Spinal cord (tissue), 10 donors: ENCODE measurements around the gene GCK. TPM values are rescaled to one million over a fixed set of nuclear protein-coding genes. Genes with fewer than 3 reads are reported as not detected.

Experiments
- DNase-seq, 6 donors: peaks; one replicate each; pipeline versions ENCODE4 v3.0.0 to v3.0.0-alpha.2; 2013 to 2015; ENCODE audit warnings: low spot score in 6 of 6, low read depth in 4 of 6
- H3K27ac ChIP-seq: one replicate; pipeline ENCODE4 v1.5.1; 2013; ENCODE audit warnings: low read depth, low read length, control low read depth
- H3K27me3 ChIP-seq: one replicate; pipeline ENCODE4 v1.6.1; 2013; ENCODE audit warnings: low read length; ENCODE audit not compliant: control insufficient read depth, insufficient read depth
- H3K36me3 ChIP-seq: one replicate; pipeline ENCODE4 v1.6.1; 2013; ENCODE audit warnings: low read length; ENCODE audit not compliant: control insufficient read depth, insufficient read depth
- H3K4me1 ChIP-seq: one replicate; pipeline ENCODE4 v1.6.1; 2013; ENCODE audit warnings: low read length; ENCODE audit not compliant: control insufficient read depth, insufficient read depth
- H3K4me3 ChIP-seq: one replicate; pipeline ENCODE4 v1.5.1; 2013; ENCODE audit warnings: low read depth, low read length, control low read depth
- H3K9me3 ChIP-seq: one replicate; pipeline ENCODE4 v1.6.1; 2013; ENCODE audit warnings: low read length; ENCODE audit not compliant: control insufficient read depth, insufficient read depth
- WGBS: methylation state at CpG from one replicate; pipeline ENCODE4 v1.1.5; 2013; ENCODE audit warnings: missing lambda C conversion rate; ENCODE audit not compliant: insufficient coverage; 5-methylcytosine and 5-hydroxymethylcytosine counted together
- polyA plus RNA-seq, 2 donors: library from polyadenylated mRNA; unstranded; fragments of 120-200 nt; gene quantifications; one replicate each; pipeline ENCODE4 v1.2.1, GENCODE V29; 2013; ENCODE audit not compliant: insufficient read length in 2 of 2
- total RNA-seq, 2 donors: library from RNA; depleted of rRNA in 1 of 2; stranded (reverse); fragments of 120-200 nt in 1 of 2; fragments of >200 nt in 1 of 2; gene quantifications; one replicate each; pipeline versions ENCODE4 v1.2.3 to v1.2.4, GENCODE V29; 2013 to 2014
- donor health status: healthy.

Gene GCK
- total and polyA plus RNA-seq, 4 donors, result 4.8 to 14.0 (median 9.5) TPM

DNA sequence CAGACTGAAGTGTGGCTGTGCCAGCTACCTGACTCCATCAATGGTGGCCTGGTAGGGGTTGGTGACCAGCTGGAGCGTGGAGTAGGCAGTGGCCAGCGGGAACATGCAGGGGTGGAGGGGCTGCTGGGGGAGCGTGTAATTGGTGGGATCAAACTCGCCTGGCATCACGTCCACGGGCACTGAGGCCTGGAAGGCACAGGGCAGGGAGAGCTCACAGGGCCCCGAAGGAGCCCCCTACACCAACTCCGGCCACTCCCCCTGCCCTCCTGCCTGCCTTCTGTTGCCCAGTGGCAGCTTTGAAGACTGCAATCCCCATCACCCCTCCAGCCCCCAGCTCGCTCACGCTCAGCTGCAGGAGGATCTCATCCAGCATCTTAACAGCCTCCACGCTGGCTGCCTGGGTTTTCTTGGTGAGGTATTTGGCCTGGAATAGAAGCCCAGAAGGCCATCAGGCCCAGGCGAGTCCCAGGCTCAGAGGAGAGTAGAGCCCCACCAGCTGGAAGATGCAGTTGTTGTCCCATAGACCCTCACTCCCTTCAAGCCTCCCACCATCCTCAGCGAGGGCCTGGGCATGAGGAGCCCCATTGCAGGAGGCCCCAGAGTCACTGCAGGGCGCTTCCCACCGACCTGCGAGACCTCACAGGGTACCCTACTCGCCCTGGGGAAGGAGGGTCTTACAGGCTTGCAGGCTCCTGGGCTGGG lies 73.0 kb downstream of the GCK start:
- H3K4me1 ChIP-seq, result peaks cover 57% of the 10 kb centered on the region
- no peak for DNase-seq
- 87% methylated on average over 13 of the region's 17 CpGs for WGBS

DNA sequence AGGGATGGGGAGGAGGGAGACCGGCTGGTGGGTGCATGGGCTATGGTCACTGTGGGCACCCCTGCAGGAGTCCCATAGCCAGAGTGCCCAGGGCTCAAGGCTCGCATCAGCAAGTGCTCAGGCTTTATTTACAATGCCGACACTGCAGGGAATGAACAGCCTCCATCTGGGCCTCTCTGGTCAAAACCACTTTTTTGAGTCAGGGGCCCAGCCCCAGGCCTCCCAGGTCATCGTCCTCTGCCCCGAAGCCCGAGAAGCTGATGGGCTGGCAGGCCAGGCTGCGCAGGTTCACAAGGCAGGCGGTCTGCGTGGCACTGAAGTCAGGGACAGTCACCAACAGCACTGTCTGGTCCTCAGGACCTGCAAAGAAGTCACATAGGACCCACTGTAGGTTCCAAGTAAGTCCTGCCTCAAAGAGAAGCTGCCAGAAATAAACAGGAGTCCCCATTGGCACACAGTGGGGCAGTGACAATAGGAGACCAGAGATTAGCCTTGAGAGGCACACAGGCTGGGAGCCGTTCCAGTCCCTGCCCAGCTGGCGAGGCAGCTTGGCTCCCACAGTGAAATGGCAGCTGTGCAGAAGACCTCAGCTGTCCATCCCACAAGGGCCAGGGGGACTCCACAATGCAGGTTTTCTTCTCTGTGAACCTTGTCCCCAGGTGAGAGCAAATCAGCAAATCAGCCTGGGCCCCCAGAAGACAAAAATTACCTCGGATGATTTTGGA lies 74.5 kb downstream of the GCK start:
- H3K4me3 ChIP-seq, result no peak overlapping the region
- no peaks in the 10 kb centered on the region for H3K27me3 ChIP-seq
- peaks cover 97% of the 10 kb centered on the region for H3K36me3 ChIP-seq
- 69% methylated on average over 12 of the region's 12 CpGs for WGBS
- peak overlapping the region; percentile 37 for H3K27ac ChIP-seq
- DNase-seq, result peak in 3 of 6 donors; percentile 42 to 82 (median 50)
- H3K4me1 ChIP-seq, result peaks cover 67% of the 10 kb centered on the region
- no peaks in the 10 kb centered on the region for H3K9me3 ChIP-seq

More for the DNA sequence above, 73.0 kb downstream of the GCK start:
- no peaks in the 10 kb centered on the region for H3K27me3 ChIP-seq
- H3K9me3 ChIP-seq, result no peaks in the 10 kb centered on the region
- no peak overlapping the region for H3K27ac ChIP-seq
- H3K36me3 ChIP-seq, result peaks cover 90% of the 10 kb centered on the region
- H3K4me3 ChIP-seq, result no peak overlapping the region

DNA sequence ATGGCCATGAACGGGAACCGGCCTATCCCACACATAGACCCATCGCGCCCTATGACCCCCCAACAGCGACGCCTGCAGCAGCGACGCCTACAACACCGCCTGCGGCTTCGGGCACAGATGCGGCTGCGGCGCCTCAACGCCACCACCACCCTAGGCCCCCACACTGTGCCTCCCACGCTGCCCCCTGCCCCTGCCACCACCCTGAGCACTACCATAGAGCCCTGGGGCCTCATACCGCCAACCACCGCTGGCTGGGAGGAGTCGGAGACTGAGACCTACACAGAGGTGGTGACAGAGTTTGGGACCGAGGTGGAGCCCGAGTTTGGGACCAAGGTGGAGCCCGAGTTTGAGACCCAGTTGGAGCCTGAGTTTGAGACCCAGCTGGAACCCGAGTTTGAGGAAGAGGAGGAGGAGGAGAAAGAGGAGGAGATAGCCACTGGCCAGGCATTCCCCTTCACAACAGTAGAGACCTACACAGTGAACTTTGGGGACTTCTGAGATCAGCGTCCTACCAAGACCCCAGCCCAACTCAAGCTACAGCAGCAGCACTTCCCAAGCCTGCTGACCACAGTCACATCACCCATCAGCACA lies 75.4 kb downstream of the GCK start:
- WGBS, result 81% methylated on average over 20 of the region's 24 CpGs
- Histone ChIP-seq H3K36me3 (peaks cover 98% of the 10 kb centered on the region), H3K27ac (peak overlapping the region; percentile 4), H3K27me3 (no peaks in the 10 kb centered on the region), H3K4me3 (no peak overlapping the region), H3K9me3 (no peaks in the 10 kb centered on the region), H3K4me1 (peaks cover 65% of the 10 kb centered on the region)
- DNase-seq, result no peak

DNA sequence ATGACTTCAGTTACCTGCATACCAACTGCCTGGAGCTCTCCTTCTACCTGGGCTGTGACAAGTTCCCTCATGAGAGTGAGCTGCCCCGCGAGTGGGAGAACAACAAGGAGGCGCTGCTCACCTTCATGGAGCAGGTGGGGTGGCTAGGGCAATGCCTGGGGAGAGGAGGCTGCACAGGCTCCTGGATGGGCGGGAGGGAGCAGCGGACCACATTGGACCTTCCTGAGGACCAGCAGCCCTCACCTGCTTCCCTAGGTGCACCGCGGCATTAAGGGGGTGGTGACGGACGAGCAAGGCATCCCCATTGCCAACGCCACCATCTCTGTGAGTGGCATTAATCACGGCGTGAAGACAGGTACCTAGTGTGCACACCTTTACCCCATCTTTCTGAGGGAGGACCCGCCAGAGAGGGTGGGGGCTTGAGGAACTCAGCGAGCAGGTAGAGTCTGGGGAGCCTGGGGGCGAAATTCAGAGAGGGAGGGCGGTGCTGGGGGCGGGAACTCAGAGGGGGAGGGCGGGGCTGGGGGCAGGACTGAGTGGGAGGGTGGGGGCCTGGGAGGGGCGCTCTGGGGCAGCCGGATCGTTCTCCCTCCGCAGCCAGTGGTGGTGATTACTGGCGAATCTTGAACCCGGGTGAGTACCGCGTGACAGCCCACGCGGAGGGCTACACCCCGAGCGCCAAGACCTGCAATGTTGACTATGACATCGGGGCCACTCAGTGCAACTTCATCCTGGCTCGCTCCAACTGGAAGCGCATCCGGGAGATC lies 76.1 kb downstream of the GCK start:
- no peak overlapping the region for H3K27ac ChIP-seq
- no peaks in the 10 kb centered on the region for H3K27me3 ChIP-seq
- DNase-seq, result no peak
- WGBS, result 62% methylated on average over 22 of the region's 34 CpGs
- peaks cover 99% of the 10 kb centered on the region for H3K36me3 ChIP-seq
- H3K4me3 ChIP-seq, result no peak overlapping the region
- no peaks in the 10 kb centered on the region for H3K9me3 ChIP-seq
- H3K4me1 ChIP-seq, result peaks cover 65% of the 10 kb centered on the region

DNA sequence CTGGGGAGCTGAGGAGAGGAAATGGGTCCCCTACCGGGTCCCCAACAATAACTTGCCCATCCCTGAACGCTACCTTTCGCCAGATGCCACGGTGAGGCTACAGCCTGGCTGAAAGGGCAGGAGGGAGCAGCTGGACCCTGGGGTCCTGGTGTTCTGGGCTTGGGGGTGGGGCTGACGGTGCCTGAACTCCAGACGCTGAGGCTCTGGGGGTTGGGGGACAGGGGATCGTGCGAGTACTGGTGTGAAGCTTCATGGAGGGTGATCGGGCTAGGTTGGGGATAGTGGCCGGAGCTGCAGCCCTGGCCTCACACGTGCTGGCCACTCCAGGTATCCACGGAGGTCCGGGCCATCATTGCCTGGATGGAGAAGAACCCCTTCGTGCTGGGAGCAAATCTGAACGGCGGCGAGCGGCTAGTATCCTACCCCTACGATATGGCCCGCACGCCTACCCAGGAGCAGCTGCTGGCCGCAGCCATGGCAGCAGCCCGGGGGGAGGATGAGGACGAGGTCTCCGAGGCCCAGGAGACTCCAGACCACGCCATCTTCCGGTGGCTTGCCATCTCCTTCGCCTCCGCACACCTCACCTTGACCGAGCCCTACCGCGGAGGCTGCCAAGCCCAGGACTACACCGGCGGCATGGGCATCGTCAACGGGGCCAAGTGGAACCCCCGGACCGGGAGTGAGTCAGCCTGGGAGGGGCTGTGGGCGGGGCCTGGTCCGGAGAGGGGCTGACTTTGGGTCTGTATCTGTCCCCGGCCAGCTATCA lies 76.8 kb downstream of the GCK start:
- peaks cover 99% of the 10 kb centered on the region for H3K36me3 ChIP-seq
- WGBS, result 43% methylated on average over 32 of the region's 41 CpGs
- no peaks in the 10 kb centered on the region for H3K27me3 ChIP-seq
- H3K27ac ChIP-seq, result no peak overlapping the region
- H3K9me3 ChIP-seq, result no peaks in the 10 kb centered on the region
- H3K4me1 ChIP-seq, result peaks cover 66% of the 10 kb centered on the region
- H3K4me3 ChIP-seq, result no peak overlapping the region
- DNase-seq, result peak in 1 of 6 donors; percentile 26

DNA sequence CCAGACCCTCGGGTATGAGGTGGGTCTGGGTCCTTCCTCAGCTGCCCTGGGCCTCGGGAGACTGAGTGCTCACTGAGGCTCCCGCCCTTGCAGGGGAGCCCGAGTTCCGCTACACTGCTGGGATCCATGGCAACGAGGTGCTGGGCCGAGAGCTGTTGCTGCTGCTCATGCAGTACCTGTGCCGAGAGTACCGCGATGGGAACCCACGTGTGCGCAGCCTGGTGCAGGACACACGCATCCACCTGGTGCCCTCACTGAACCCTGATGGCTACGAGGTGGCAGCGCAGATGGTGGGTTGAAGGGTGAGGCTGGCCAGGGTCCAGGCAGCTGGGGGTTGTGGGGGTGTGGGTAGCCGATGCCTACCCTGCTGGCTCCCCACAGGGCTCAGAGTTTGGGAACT lies 77.5 kb downstream of the GCK start:
- DNase-seq, result peak in 1 of 6 donors; percentile 46
- peaks cover 73% of the 10 kb centered on the region for H3K4me1 ChIP-seq

DNA sequence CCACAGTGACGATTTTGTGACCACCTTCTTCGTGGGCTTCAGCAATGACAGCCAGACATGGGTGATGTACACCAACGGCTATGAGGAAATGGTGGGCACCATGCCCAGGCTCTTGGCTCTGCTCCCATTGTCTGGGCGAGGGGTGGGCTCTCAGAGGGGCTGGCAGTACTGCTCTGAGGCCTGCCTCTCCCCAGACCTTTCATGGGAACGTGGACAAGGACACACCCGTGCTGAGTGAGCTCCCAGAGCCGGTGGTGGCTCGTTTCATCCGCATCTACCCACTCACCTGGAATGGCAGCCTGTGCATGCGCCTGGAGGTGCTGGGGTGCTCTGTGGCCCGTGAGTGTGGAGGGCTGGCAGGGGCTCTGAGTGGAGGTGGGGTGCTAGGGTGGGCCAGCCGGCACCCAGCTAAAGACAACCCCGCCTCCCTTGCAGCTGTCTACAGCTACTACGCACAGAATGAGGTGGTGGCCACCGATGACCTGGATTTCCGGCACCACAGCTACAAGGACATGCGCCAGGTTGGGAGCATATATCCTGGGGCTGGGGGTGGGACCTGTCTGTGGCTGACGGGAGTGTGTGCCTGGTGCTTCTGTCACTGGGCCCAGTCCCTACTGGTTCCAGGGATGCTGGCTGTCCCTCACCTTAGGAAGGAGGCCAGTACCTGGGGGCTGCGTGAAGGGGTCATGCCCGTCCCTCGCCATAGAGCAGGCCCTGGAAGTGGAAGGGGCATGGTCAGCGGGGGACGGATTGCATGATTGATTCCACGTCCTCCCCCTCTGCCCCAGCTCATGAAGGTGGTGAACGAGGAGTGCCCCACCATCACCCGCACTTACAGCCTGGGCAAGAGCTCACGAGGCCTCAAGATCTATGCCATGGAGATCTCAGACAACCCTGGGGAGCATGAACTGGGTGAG lies 78.3 kb downstream of the GCK start:
- peaks cover 96% of the 10 kb centered on the region for H3K36me3 ChIP-seq
- no peaks in the 10 kb centered on the region for H3K9me3 ChIP-seq
- no peaks in the 10 kb centered on the region for H3K27me3 ChIP-seq
- DNase-seq, result peak in 2 of 6 donors; percentile 74 to 76
- no peak overlapping the region for H3K4me3 ChIP-seq
- H3K27ac ChIP-seq, result no peak overlapping the region
- 67% methylated on average over 20 of the region's 27 CpGs for WGBS
- peaks cover 73% of the 10 kb centered on the region for H3K4me1 ChIP-seq

More for the DNA sequence above, 77.5 kb downstream of the GCK start:
- Histone ChIP-seq H3K27me3 (no peaks in the 10 kb centered on the region), H3K9me3 (no peaks in the 10 kb centered on the region), H3K27ac (no peak overlapping the region), H3K4me3 (no peak overlapping the region), H3K36me3 (peaks cover 99% of the 10 kb centered on the region)
- WGBS, result 62% methylated on average over 16 of the region's 16 CpGs

DNA sequence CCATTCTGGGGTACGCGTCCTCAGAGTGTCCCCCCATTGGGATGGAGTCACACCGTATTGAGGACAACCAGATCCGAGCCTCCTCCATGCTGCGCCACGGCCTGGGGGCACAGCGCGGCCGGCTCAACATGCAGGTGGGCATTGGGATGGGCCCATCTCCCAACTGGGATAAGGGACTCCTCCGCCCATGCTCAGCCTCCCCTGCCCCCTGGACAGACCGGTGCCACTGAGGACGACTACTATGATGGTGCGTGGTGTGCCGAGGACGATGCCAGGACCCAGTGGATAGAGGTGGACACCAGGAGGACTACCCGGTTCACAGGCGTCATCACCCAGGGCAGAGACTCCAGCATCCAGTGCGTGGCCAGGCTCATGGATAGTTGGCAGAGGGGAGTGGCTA lies 79.2 kb downstream of the GCK start:
- DNase-seq, result no peak
- Histone ChIP-seq H3K36me3 (peaks cover 87% of the 10 kb centered on the region), H3K9me3 (no peaks in the 10 kb centered on the region), H3K4me3 (no peak overlapping the region), H3K27ac (no peak overlapping the region), H3K27me3 (no peaks in the 10 kb centered on the region), H3K4me1 (peaks cover 73% of the 10 kb centered on the region)
- WGBS, result 95% methylated on average over 16 of the region's 18 CpGs
